Measurements from ENCODE around the gene ETV1.

The ETV1 gene

DNA sequence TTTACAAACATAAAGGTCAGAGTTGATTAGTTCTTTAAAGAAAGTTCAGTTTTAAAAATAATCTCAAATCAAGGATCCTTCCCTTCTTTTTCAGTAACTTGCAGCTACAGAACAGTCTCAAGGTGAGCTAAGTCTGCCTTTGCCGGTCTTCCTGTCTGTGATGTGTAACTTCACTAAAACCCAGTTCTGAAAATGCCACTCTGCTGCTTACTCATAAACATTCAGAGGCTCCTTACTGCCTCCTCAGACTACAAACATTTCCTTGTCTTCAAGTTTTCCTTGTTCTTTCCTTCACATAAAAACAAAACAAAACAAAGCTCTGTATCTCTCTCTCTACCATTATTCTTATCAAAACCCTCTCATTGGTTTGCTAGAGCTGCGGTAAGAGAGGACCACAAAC, 128.7 kb downstream of the ETV1 start:
- no peaks in the 10 kb centered on the region for H3K4me1 ChIP-seq (ENCODE audit: insufficient read depth, low read length)
- no peaks in the 10 kb centered on the region for H3K9me3 ChIP-seq (ENCODE audit: control insufficient read depth, insufficient read depth, low read length)
- H3K36me3 ChIP-seq (ENCODE audit: insufficient read depth, low read length) = no peaks in the 10 kb centered on the region
- no peak overlapping the region for H3K9ac ChIP-seq (ENCODE audit: low read depth, low read length)

DNA sequence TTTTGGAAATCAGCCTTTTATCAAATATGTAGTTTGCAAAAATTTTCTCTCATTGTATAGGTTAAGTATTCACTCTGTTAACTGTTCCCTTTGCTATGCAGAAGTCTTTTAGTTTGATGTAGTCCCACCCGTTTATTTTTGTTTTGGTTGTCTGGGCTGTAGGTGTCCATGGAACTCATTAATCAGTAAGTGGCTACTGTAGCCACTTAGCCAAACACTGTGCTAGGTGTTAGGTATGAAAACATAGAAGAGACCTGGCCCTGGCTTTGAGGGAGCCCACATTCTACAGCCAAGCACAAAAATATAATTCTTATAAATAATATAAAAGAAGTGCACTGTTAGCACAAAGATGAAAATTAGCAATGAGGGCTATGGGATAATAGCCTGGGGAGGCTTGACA, 133.5 kb downstream of the ETV1 start:
- Histone ChIP-seq H3K9ac (ENCODE audit: low read depth, low read length) (no peak overlapping the region), H3K9me3 (ENCODE audit: control insufficient read depth, insufficient read depth, low read length) (no peaks in the 10 kb centered on the region), H3K4me1 (ENCODE audit: insufficient read depth, low read length) (peaks cover 12% of the 10 kb centered on the region), H3K36me3 (ENCODE audit: insufficient read depth, low read length) (no peaks in the 10 kb centered on the region)

DNA sequence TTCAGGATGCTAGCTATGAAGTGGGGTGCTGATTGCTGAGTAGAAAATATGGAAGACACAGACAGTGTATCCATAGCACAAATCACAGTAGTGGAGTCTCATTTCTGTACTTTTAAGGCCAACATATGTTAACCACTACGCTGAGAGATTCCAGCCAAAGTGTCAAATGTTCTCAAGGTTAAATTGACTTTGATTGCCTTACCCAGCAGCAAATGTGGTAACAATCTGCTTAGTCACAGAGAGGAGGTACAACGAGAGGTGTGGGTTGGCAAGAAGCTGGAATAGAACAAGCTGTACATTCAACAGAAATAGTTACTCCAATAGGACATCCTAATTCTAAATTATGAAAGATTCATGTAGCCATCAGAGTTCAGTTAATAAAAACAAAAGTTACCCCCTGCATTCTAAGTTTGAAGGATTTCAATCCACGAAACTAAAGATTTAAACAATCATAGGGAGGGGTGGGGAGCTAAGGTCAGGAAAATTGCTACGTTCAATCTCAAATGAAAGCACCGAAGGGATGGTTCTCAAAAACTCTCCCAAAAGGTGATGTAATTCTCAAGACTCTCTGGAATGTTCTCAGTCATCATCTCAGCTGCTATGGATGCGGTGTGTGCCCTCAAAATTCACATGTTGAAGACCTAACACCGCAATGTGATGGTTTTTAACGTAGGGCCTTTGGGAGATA, 137.0 kb downstream of the ETV1 start:
- Histone ChIP-seq H3K4me1 (ENCODE audit: insufficient read depth, low read length) (peaks cover 27% of the 10 kb centered on the region), H3K9ac (ENCODE audit: low read depth, low read length) (no peak overlapping the region), H3K9me3 (ENCODE audit: control insufficient read depth, insufficient read depth, low read length) (no peaks in the 10 kb centered on the region), H3K36me3 (ENCODE audit: insufficient read depth, low read length) (no peaks in the 10 kb centered on the region)

DNA sequence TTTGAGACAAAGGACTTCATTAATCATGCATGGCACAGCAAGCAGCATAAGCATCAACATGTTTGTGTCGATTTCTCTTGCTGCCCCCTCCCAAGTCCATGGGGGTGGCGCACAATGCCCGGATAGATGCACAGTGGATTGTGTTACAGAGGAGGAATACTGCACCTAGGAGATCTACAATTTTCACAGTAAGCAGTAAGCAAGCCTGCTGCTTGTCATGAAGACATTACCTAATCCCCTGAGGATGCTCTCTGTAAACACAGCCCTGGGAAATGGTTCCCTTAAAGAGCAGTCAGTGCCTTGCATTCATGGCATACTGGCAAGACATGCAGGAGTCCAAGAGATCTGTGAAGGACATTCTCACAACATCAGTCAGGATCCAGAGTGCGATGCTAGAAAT, 137.7 kb downstream of the ETV1 start:
- no peaks in the 10 kb centered on the region for H3K36me3 ChIP-seq (ENCODE audit: insufficient read depth, low read length)
- H3K9ac ChIP-seq (ENCODE audit: low read depth, low read length) = no peak overlapping the region
- peaks cover 27% of the 10 kb centered on the region for H3K4me1 ChIP-seq (ENCODE audit: insufficient read depth, low read length)
- H3K9me3 ChIP-seq (ENCODE audit: control insufficient read depth, insufficient read depth, low read length) = no peaks in the 10 kb centered on the region

DNA sequence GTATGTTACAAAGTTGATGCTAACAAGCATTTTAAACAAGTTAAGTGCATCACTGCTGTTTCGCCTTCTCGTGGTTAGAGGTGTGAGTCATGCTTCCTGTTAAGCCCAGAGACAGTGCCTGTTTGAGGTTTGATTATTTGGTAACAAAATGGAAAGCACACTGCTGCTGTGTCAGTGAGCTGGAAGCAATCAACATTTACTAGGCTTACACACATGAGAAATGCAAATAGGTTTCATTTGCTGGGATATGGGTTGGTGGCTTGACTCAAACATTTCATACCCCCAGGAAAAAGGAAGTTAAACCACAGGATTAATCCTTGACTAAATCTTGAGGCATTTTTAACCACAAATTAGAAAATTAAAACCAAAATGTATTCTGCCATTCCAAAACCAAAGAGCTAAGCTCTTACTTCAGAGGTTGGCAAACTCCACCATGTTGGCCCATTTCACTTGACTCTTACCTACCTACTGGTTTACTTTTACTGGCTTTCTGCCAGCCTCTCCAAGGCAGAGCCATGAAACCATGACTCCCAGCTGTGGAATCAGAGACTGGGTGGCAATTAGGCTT, 139.2 kb downstream of the ETV1 start:
- Histone ChIP-seq H3K9me3 (ENCODE audit: control insufficient read depth, insufficient read depth, low read length) (no peaks in the 10 kb centered on the region), H3K4me1 (ENCODE audit: insufficient read depth, low read length) (peaks cover 27% of the 10 kb centered on the region), H3K9ac (ENCODE audit: low read depth, low read length) (no peak overlapping the region), H3K36me3 (ENCODE audit: insufficient read depth, low read length) (no peaks in the 10 kb centered on the region)

DNA sequence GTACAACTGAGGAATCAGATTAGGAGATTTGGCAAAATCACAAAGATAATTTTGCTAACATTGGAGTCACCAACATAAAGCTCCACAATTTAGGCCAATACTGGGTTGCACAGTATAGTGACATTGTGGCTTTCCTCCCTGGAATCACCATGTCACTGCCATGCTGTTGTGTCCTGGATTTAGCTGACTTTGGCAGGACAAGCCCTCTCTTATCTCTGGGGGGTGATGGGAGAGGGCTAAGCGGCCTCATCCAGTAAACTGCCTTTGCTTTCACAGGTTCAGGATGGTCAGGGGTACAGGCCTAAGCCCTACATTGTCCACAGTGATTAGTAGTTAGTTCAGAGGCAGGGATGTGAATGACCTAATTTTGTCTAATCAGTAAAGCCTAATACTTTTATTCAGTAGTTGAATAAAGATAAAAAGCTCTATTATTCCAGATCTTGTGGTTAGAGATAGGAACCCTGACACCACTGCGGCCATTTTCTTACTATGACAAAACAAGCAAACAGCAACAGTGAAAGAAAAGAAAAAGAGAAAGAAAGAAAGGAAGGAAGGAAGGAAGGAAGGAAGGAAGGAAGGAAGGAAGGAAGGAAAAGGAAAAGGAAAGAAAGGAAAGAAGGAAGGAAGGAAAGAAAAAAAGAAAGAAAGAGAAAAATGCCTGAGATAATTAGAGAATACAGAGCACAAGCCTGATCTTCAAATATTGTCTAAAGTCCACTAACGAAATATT, 140.1 kb downstream of the ETV1 start:
- H3K9me3 ChIP-seq (ENCODE audit: control insufficient read depth, insufficient read depth, low read length) = no peaks in the 10 kb centered on the region
- H3K36me3 ChIP-seq (ENCODE audit: insufficient read depth, low read length) = no peaks in the 10 kb centered on the region
- peaks cover 27% of the 10 kb centered on the region for H3K4me1 ChIP-seq (ENCODE audit: insufficient read depth, low read length)
- no peak overlapping the region for H3K9ac ChIP-seq (ENCODE audit: low read depth, low read length)

DNA sequence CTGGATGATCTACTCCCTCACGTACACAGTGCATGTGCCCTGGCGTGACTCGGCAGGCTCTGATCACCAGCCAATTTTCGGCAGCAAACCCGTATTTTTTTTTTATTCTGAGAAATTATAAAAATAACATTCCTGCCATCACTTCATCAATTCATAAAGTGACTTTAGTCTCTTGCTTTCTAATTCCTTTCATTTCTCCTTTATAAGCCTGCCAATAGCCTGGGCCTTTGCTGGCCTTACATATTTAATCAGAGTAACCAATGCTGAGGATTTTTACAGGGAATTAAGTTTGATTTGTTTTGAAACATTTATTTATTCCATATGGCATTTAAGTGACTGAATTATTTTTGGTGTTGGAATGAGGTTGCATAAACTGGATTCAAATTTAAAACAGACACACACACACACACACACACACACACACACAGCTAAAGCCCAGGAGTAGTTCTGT, 140.8 kb downstream of the ETV1 start:
- peaks cover 27% of the 10 kb centered on the region for H3K4me1 ChIP-seq (ENCODE audit: insufficient read depth, low read length)
- H3K36me3 ChIP-seq (ENCODE audit: insufficient read depth, low read length) = no peaks in the 10 kb centered on the region
- no peak overlapping the region for H3K9ac ChIP-seq (ENCODE audit: low read depth, low read length)
- no peaks in the 10 kb centered on the region for H3K9me3 ChIP-seq (ENCODE audit: control insufficient read depth, insufficient read depth, low read length)

DNA sequence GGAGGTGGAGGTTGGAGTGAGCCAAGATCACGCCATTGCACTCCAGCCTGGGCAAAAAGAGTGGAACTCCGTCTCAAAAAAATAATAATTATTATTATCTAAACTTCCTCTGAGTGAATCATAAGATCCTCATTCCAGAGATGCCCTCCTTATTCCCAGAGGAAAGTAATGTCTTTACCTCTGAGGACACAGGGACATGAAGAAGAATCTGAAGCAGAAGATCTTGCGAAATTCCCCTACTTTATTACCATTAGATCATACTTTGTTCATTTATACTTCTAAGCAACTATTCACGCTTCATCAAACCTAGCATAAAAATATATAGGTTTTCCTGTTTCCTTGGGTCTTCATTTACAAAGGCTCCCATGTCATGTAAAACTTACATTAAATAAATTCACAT, 143.1 kb downstream of the ETV1 start:
- Histone ChIP-seq H3K36me3 (ENCODE audit: insufficient read depth, low read length) (no peaks in the 10 kb centered on the region), H3K9me3 (ENCODE audit: control insufficient read depth, insufficient read depth, low read length) (no peaks in the 10 kb centered on the region), H3K9ac (ENCODE audit: low read depth, low read length) (no peak overlapping the region), H3K4me1 (ENCODE audit: insufficient read depth, low read length) (peaks cover 17% of the 10 kb centered on the region)

DNA sequence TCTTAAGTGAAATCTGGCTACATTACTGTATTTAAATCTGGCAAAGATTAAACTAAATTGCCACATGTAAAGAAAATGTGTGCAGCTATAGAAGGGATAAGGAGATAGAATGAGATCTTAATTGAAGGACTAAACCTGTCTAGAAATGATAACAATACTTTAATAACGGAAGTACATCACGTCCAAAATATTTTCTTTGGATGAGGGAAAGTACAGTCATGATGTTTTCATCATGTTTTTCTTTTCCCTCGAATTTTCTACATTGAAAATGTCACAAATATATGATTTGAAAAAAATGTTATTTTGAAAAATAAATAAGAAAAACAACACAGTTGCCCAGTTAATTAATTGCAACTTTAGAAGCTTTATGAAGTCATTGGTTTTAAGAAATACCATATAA, 143.9 kb downstream of the ETV1 start:
- Histone ChIP-seq H3K36me3 (ENCODE audit: insufficient read depth, low read length) (no peaks in the 10 kb centered on the region), H3K9ac (ENCODE audit: low read depth, low read length) (no peak overlapping the region), H3K4me1 (ENCODE audit: insufficient read depth, low read length) (peaks cover 12% of the 10 kb centered on the region), H3K9me3 (ENCODE audit: control insufficient read depth, insufficient read depth, low read length) (no peaks in the 10 kb centered on the region)

DNA sequence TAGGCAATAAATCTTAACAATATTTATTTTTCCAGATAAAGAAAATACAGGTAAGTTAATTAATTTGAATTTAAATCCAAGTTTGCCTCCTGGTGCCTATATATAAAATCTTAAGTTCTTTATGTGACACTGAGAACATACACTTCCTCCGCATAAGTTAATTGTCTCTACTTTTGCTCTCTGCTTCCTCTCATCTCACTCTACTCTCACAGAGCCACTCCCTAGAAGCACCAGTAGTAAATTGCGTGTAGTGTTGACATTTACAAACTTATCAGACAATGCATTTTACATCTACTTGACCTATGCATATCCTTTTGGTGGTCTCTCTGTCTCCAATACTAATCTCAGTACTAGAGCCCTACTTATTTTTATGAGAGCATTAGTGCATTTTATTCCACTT, 144.5 kb downstream of the ETV1 start:
- Histone ChIP-seq H3K36me3 (ENCODE audit: insufficient read depth, low read length) (no peaks in the 10 kb centered on the region), H3K9me3 (ENCODE audit: control insufficient read depth, insufficient read depth, low read length) (no peaks in the 10 kb centered on the region), H3K9ac (ENCODE audit: low read depth, low read length) (no peak overlapping the region), H3K4me1 (ENCODE audit: insufficient read depth, low read length) (peaks cover 6% of the 10 kb centered on the region)

DNA sequence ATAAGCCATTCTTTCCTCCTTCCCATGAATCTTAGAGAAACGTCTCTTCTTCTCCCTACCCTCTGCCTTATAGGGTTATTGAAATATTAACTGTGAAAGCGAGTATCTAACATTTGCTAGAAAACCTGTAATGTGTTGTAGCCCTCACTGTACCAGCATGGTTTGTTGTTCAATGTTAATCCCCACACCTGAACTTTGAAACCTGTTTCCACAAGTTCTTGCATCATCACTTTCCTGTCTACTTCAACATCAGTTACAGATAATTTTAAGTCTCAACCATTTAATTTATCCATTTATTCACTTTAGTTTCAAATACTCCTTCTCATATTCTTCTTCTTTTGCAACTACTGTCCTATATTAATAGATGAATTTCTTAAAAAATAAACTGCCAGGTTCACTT, 148.2 kb downstream of the ETV1 start:
- no peaks in the 10 kb centered on the region for H3K36me3 ChIP-seq (ENCODE audit: insufficient read depth, low read length)
- no peaks in the 10 kb centered on the region for H3K9me3 ChIP-seq (ENCODE audit: control insufficient read depth, insufficient read depth, low read length)
- no peak overlapping the region for H3K9ac ChIP-seq (ENCODE audit: low read depth, low read length)
- no peaks in the 10 kb centered on the region for H3K4me1 ChIP-seq (ENCODE audit: insufficient read depth, low read length)
